ENCODE data around the gene INO80D.
A peak's percentile ranks its signal among the peaks of the same experiment; 100 is the strongest.
"Not testable (repeated sequence)": the region's sequence is repeated elsewhere in the genome, so short reads cannot be mapped to it uniquely, and the experiment has no call there.

Gene INO80D

GRCh38 chr2:206028101-206028500 lies 57.9 kb downstream of the INO80D start:
- DNase-seq = no peak

GRCh38 chr2:206023183-206023582 lies 62.8 kb downstream of the INO80D start:
- no peak for DNase-seq

- DNase-seq = no peak
These were observed 65.8 kb downstream of the INO80D start for GRCh38 chr2:206020171-206020570.

GRCh38 chr2:206015746-206016145 lies 70.2 kb downstream of the INO80D start:
- DNase-seq = not testable (repeated sequence)

GRCh38 chr2:206011795-206012194 lies 74.2 kb downstream of the INO80D start:
- DNase-seq = no peak

- DNase-seq = no peak
These were observed 74.9 kb downstream of the INO80D start for GRCh38 chr2:206011018-206011614.

GRCh38 chr2:206004004-206004693 lies 81.8 kb downstream of the INO80D start:
- DNase-seq = peak; percentile 15 to 37

- no peak for DNase-seq
These were observed 83.5 kb downstream of the INO80D start for GRCh38 chr2:206002440-206002839.

- no peak for DNase-seq
These were observed 84.1 kb downstream of the INO80D start for GRCh38 chr2:206001912-206002311.

- no peak for DNase-seq
These were observed 85.2 kb downstream of the INO80D start for GRCh38 chr2:206000776-206001175.

GRCh38 chr2:205998583-205998982 lies 87.4 kb downstream of the INO80D start:
- no peak for DNase-seq

- no peak for DNase-seq
These were observed 89.8 kb downstream of the INO80D start for GRCh38 chr2:205996161-205996560.

- no peak for DNase-seq
These were observed 90.7 kb downstream of the INO80D start for GRCh38 chr2:205995260-205995659.

- DNase-seq = no peak
These were observed 91.6 kb downstream of the INO80D start for GRCh38 chr2:205994344-205994743.

- no peak for DNase-seq
These were observed 95.9 kb downstream of the INO80D start for GRCh38 chr2:205990104-205990503.

- DNase-seq = no peak
These were observed 96.5 kb downstream of the INO80D start for GRCh38 chr2:205989271-205990071.

GRCh38 chr2:205988681-205989080 lies 97.3 kb downstream of the INO80D start:
- not testable (repeated sequence) for DNase-seq

GRCh38 chr2:205988274-205988673 lies 97.7 kb downstream of the INO80D start:
- no peak for DNase-seq

GRCh38 chr2:205986334-205986733 lies 99.6 kb downstream of the INO80D start:
- not testable (repeated sequence) for DNase-seq

- DNase-seq = no peak
These were observed 101.6 kb downstream of the INO80D start for GRCh38 chr2:205984381-205984780.

- no peak for DNase-seq
These were observed 103.1 kb downstream of the INO80D start for GRCh38 chr2:205982776-205983327.

GRCh38 chr2:205978728-205979127 lies 107.2 kb downstream of the INO80D start:
- not testable (repeated sequence) for DNase-seq

GRCh38 chr2:205977699-205978098 lies 108.3 kb downstream of the INO80D start:
- DNase-seq = not testable (repeated sequence)
